ENCODE data around the gene SERINC4. TPM values are rescaled to one million over a fixed set of nuclear protein-coding genes. Genes with fewer than 3 reads are reported as not detected.

Gene SERINC4
- polyA plus RNA-seq, 1 of the 3 experiments (the other 2 are of a cell fraction), result 0.05 TPM

DNA sequence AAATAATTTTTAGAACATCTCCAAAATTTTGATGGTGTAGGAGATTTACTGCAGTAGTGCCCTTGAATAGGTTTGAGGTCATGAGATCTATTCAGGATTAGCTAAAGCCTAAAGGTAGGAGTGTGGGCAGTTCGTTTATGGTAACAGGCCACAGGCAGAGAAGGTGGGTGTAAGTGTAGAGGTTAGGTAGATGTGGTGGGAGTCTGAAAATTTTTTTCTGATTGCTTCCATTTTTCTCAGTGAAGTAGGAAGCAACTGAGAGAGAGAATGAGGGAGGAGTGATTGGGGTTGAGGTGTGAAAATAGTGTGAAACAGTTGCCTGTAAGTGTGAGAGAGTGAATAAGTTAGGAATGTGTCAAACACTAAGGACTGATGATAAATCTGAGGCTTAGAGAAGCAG is 21.0 kb downstream of the SERINC4 start:
- no peak for TF ChIP-seq TAF1 (IDR thresholded peaks at IDR 0.05; ENCODE audit: borderline replicate concordance, low read depth, low read length)
- TF ChIP-seq GATA2 (CRISPR knock-in tag; IDR thresholded peaks at IDR 0.05), result no peak
- TF ChIP-seq, protein P1, sequence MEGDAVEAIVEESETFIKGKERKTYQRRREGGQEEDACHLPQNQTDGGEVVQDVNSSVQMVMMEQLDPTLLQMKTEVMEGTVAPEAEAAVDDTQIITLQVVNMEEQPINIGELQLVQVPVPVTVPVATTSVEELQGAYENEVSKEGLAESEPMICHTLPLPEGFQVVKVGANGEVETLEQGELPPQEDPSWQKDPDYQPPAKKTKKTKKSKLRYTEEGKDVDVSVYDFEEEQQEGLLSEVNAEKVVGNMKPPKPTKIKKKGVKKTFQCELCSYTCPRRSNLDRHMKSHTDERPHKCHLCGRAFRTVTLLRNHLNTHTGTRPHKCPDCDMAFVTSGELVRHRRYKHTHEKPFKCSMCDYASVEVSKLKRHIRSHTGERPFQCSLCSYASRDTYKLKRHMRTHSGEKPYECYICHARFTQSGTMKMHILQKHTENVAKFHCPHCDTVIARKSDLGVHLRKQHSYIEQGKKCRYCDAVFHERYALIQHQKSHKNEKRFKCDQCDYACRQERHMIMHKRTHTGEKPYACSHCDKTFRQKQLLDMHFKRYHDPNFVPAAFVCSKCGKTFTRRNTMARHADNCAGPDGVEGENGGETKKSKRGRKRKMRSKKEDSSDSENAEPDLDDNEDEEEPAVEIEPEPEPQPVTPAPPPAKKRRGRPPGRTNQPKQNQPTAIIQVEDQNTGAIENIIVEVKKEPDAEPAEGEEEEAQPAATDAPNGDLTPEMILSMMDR (IDR thresholded peaks at IDR 0.05), result no peak
- no peak for TF ChIP-seq FOSL2 (IDR thresholded peaks at IDR 0.05; ENCODE audit: borderline replicate concordance, low read depth)
- TF ChIP-seq JUND (IDR thresholded peaks at IDR 0.05), result no peak
- TF ChIP-seq TEAD4 (IDR thresholded peaks at IDR 0.05; ENCODE audit: borderline replicate concordance, insufficient read depth), result no peak
- TF ChIP-seq FOXM1 (IDR thresholded peaks at IDR 0.05; ENCODE audit: low read depth), result no peak
- TF ChIP-seq RCOR1 (IDR thresholded peaks at IDR 0.05; ENCODE audit: low read length), result no peak
- no peak for TF ChIP-seq EP300 (IDR thresholded peaks at IDR 0.05; ENCODE audit: borderline replicate concordance in 1 of 2, low read depth in 1 of 2, low read length in 1 of 2)
- no peak for TF ChIP-seq SIN3A (IDR thresholded peaks at IDR 0.05; ENCODE audit: borderline replicate concordance, low read depth, low read length)
- TF ChIP-seq CHD2 (IDR thresholded peaks at IDR 0.05; ENCODE audit: low read length, partially characterized antibody), result no peak
- TF ChIP-seq, protein P2, sequence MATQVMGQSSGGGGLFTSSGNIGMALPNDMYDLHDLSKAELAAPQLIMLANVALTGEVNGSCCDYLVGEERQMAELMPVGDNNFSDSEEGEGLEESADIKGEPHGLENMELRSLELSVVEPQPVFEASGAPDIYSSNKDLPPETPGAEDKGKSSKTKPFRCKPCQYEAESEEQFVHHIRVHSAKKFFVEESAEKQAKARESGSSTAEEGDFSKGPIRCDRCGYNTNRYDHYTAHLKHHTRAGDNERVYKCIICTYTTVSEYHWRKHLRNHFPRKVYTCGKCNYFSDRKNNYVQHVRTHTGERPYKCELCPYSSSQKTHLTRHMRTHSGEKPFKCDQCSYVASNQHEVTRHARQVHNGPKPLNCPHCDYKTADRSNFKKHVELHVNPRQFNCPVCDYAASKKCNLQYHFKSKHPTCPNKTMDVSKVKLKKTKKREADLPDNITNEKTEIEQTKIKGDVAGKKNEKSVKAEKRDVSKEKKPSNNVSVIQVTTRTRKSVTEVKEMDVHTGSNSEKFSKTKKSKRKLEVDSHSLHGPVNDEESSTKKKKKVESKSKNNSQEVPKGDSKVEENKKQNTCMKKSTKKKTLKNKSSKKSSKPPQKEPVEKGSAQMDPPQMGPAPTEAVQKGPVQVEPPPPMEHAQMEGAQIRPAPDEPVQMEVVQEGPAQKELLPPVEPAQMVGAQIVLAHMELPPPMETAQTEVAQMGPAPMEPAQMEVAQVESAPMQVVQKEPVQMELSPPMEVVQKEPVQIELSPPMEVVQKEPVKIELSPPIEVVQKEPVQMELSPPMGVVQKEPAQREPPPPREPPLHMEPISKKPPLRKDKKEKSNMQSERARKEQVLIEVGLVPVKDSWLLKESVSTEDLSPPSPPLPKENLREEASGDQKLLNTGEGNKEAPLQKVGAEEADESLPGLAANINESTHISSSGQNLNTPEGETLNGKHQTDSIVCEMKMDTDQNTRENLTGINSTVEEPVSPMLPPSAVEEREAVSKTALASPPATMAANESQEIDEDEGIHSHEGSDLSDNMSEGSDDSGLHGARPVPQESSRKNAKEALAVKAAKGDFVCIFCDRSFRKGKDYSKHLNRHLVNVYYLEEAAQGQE (IDR thresholded peaks at IDR 0.05; ENCODE audit: low read depth, low read length), result no peak
- TF ChIP-seq RXRA (IDR thresholded peaks at IDR 0.05; ENCODE audit: borderline replicate concordance, low read depth), result no peak
- no peak for TF ChIP-seq MEF2A (IDR thresholded peaks at IDR 0.05; ENCODE audit: borderline replicate concordance, low read depth)
- no peak overlapping the region for H3K9ac ChIP-seq
- POLR2A ChIA-PET, result no interaction called here

More for the DNA sequence above, 21.0 kb downstream of the SERINC4 start:
- Histone ChIP-seq H3K9me2 (no peaks in the 10 kb centered on the region), H3K4me3 (ENCODE audit: low read depth in 2 of 2, low read length in 1 of 2) (no peak overlapping the region), H4K20me1 (ENCODE audit: insufficient read depth) (no peaks in the 10 kb centered on the region), H3F3A (replicated peaks; ENCODE audit: insufficient read depth) (peaks cover 25% of the 10 kb centered on the region), H3K27ac (ENCODE audit: low read depth in 2 of 2, low read length in 1 of 2) (no peak overlapping the region), H3K4me2 (no peak overlapping the region), H3K4me1 (ENCODE audit: control insufficient read depth in 1 of 2, insufficient read depth in 2 of 2, low read depth in 1 of 2, low read length in 1 of 2) (peaks cover 0 to 3% of the 10 kb centered on the region in 2 experiments; a peak in 1 of 4 replicates), H3K79me2 (ENCODE audit: insufficient read depth) (no peaks in the 10 kb centered on the region), H3K27me3 (ENCODE audit: insufficient read depth) (no peaks in the 10 kb centered on the region), H3K36me3 (replicated peaks in 1 of 2; ENCODE audit: control insufficient read depth in 1 of 2, insufficient read depth in 2 of 2, low read length in 1 of 2) (peaks cover 0 to 2% of the 10 kb centered on the region in 2 experiments), H3K9me3 (no peaks in the 10 kb centered on the region), H2AFZ (ENCODE audit: low read depth) (no peak overlapping the region)
- WGBS (ENCODE audit: low lambda C conversion rate), result 100% methylated on average over 1 of the region's 1 CpG
- CTCF ChIA-PET, result interaction anchor here (1.0 kb wide), 1 partner anchor 9 kb away, joined by 3 read pairs; no protein-coding TSS in a partner anchor
- DNase-seq, result no peak
